GM19372 (cell line): ENCODE results near the gene MS4A10.
"Not testable (repeated sequence)": the region's sequence is repeated elsewhere in the genome, so short reads cannot be mapped to it uniquely, and the experiment has no call there.

Experiments
- ATAC-seq: cut with Tn5 transposase; IDR thresholded peaks from one replicate; pipeline ENCODE4 v1.9.1; 2021; ENCODE audit warnings: mild to moderate bottlenecking, low read depth, moderate library complexity; ENCODE audit not compliant: unreplicated experiment

The MS4A10 gene

DNA sequence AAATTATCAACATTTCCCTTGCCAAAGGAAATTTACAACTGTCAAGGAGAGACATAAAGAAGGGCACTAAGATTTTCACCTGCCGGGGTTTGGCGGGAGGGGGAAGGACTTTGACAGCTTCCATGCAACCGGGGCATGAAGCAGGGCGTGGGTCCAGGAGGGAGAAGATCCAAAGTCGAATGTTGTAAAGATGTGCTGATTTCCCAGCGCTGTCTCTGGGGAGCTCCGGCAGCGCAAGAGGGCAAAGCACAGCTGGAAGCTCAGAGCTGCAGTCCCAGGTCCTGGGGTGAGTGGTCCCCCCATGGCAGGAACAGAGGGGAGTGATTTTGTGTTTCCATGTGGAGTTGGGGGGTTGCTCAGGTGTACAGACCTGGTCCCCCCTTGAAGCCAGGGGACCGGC, at the start of gene MS4A10:
MS4A10 (plus strand) TSS at position 198 of the 400 bp plus-strand sequence. CDS start 5,003 bp downstream, outside the sequence.
- no peak for ATAC-seq

DNA sequence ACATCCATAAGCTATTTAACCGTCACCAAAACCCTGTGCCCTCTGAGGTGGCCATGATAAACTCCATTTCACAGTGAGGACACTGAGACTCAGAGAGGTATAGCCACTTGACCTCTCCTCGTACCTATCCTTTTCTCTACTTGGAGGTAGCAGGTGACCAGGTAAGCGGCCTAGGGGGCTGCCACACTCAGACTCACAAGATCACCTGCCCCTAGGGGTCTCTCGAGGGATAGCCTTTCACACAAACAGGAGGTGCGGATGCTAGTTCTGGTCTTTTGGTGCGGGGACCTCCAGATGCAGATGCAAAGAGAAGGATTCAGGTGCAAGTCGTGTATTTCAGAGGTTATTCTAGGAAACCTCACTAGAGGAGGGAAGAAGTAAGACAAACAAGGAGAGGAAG, 46.0 kb upstream of the MS4A10 start:
- no peak for ATAC-seq

DNA sequence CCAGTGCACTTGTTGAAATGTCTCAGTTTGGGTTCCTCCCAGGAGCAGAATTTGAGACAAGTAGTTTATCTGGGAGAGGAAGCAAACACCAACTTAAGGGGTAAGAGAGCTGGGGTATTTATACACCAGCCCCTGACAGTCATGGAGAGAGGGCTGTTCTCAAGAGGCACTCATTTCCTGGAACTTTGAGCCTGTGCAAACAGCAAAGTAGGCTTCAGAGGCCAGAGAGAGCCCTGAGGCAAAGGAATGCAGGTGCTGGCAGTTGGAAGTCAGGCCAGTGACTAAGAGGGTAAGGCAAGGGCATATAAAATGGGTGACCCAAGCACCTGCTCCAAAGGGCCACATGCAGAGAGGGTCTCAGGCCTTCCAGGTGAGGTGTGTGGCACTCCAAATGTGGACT, 44.6 kb upstream of the MS4A10 start:
- no peak for ATAC-seq

DNA sequence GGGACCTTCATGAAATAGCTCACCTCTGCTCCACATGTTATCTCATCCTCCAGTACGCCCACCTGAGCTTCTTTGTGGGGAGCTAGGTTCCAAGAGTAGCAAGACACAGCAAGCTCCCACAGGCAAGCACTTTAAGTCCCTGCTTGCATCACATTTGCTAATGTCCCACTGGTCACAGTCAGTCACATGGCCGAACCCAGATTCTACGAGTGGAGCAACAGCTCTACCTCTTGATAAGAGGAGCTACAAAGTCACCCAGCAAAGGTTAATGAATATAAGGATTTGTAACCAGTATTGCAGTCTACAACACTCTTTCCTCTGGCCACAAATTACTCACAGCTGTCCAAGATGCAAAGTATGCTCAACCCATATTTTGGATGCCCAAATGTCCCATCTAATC, 43.7 kb upstream of the MS4A10 start:
- ATAC-seq, result no peak

DNA sequence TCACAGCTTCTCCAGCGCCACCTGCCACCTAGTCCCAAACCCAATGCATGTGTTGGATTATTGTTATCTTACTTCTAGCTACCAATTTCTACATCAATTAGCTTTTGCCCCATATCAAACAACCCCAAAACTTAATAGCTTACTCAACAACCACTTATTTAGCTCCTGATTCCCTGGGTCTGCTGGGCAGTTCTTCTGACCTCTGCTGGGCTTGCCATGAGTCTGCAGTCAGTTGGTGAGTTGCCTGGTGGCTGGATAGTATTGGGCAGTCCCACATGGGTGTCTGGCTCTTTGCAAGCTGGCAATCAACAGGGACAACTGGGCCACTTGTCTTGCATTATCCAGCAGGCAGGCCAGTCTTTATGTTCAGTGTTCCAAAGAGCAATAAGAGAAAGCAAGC, 42.1 kb upstream of the MS4A10 start:
- no peak for ATAC-seq

DNA sequence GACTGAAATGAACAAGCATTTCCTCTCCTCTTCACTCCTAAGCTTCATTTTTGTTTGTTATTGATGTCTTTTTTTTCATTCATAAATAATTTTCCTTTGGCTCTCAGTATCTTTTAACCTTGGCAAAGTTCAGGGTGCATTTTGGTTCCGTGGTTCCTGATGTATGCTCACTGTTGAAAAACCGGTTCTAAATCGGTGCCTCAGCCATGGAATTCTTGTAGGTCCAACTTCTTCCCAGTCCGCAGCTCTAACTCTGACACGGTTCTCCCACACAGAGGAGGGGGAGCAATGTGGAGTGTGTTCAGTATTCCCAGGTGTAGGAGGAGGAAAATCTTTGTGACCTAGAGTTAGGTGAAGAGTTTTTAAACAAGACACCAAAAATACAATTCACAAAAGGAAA, 41.0 kb upstream of the MS4A10 start:
- no peak for ATAC-seq

DNA sequence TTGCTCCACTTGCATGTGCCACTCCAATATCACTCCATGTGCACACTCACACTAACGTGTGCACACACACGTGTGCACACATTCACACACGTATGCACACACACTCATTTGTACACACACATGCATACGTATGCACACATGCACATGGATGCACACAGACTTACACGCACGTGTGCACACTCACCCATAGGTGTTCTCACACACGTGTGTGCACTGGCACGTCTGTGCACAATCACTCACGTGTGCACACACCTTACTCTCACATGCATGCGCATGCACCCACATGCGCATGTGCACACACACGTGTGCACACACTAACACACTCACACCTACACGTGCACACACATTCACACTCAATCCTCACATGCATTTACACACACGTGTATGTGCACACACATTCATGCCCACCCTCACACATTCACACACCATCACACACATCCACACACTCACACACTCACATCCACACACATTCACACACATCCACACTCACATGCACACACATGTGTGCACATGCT, 37.7 kb upstream of the MS4A10 start:
- no peak for ATAC-seq

DNA sequence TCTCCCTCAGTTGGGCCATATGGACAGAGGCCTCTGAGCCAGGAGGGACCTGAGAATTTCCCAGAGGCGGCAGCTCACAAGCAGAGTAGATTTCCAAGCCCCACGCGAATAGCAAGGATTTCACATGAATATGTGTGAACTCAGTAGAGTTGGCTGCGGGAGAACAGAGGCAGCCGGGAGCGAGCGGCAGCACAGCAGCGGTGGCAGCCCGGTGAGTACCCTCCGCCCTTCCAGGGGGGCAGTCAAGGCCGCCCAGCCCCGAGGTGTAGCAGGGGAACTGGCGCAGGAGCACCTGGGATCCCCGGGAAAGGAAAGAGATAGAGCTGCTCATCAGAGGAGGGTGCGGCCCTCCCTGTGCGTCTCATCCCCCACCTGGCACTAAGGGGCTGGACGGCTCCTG, 36.9 kb upstream of the MS4A10 start:
- ATAC-seq, result no peak

DNA sequence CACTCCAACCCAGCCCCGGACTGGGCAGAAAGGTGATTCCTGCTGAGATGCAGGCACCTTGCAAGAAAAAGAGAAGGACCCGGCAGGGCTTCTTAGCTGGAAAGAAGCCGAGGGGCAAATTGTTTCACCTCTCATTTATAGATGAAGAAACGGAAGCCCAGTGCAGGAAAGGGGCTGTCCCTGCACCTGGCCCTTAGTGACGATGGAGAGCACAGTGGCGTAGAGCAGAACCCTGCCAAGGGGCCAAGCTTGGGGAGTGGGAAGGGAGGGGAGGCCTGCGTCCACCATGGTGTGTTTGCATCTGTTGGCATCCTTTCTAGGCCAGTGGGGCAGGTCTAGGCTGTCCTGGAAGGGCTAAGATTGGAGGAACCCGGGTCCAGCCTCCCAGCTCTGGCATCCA, 36.3 kb upstream of the MS4A10 start:
- ATAC-seq, result no peak

DNA sequence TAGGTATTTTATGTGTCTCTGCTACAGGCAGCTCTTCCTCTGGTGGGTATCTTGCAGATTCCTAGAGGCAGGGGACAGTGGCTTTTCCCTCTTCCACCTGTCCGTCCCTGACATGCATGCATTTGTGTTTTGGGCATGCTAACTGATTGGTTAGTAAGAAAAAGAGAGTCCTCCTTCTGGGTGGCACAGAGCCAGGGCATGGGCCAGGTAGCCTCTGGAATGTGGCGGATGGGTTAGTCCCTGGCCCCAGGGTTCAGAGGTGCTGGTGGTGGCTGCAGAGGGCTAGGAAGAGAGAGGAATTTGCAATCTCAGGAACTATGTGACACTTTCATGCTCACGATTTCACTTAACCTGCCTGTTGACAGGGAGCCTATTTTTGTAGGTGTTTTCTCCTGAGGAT, 34.2 kb upstream of the MS4A10 start:
- ATAC-seq, result no peak

DNA sequence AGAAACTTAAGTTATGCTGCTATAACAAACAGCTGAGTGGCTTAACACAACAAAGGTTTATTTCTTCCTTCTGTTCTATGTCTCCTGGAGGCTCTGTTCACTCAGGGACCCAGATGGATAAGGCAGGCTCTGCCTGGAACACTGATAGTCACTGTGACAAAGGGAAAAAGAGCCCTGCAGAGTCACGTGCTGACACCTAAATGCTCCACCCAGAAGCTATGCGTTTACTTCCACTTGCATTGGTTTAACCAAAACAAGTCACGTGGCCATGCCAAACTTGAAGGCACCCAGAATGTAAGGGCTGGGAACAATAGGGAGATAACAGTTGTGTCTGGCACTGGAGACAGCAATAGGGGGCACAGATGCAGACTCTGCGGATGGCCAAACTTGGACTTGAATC, 31.8 kb upstream of the MS4A10 start:
- no peak for ATAC-seq

DNA sequence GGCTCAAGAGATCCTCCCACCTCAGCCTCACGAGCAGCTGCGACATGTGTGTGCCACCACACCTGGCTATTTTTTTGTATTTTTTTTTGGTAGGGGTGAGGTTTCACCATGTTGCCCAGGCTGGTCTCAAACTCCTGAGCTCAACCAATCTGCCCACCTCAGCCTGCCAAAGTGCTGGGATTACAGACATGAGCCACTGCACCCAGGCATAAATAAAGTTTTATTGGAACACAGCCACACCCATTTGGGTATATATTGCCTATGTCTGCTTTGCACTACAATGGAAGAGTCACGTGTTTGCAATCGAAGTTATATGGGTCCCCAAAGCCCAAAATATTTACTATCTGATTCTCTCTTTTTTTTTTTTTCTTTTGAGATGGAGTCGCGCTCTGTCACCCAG, 30.2 kb upstream of the MS4A10 start:
- no peak for ATAC-seq

DNA sequence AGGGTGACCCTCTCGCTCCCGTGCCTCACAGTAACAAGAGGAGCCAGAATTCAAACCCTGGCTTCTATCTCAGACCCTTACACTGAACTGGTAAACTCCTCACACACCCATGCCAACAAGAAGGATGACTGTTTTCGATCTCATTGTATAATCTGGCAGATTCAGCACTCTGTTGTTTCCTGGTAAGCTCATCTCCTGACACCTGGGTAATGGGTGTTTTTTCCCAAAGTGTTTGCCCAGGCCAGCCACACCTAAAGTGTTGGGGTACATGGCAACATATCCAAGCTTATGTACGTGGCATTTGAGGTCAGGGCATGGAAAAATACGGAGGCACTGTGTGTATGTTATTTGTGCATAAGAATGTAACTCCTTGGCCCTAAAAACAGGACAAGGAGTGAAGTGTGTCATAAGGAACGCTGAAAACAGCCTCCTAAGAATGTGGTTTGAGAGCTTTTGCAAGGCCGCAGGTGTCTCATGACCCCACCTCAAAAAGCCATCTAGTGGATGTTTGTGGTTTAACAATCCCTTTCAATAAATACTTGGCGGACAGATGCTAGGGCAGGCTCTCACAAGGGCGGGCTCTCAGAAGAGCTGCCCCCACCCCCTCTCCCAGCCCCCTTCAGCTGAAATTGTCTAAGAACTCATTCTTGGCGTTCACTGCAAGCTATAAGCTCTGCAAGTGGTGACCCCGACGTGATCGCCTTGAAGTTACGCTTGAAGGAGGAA, 28.7 kb upstream of the MS4A10 start, which contains the start of gene MS4A15:
MS4A15 (plus strand) TSS at position 561 of the 726 bp plus-strand sequence. CDS start 6,867 bp downstream, outside the sequence.
- no peak for ATAC-seq

DNA sequence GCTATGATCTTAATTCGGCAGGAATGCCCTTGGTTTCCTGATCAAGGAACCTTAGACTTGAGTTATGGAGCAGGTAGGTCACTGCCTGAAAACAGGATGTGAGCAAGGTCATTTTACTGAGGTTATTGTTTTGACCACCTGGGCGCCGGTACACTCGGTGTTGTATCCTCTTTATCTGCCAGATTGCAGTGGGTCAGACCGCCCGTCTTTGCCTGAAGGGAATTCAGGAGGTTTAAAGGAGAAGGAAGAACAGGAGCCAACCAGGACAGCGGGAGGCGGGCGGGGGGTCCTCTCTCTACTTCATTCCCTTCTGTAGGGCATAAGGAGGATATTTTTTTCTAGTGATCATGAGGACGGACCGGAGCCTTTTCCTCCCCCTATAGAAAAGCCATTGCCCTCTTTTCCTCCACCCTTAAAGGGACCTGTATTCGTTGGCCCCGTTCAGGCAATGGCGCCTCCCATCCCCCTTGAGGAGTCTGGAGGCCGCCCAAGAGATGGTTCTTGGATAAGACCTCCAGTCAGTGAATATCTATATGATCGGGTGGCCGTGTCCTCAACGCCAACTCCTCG, 27.8 kb upstream of the MS4A10 start:
- no peak for ATAC-seq

DNA sequence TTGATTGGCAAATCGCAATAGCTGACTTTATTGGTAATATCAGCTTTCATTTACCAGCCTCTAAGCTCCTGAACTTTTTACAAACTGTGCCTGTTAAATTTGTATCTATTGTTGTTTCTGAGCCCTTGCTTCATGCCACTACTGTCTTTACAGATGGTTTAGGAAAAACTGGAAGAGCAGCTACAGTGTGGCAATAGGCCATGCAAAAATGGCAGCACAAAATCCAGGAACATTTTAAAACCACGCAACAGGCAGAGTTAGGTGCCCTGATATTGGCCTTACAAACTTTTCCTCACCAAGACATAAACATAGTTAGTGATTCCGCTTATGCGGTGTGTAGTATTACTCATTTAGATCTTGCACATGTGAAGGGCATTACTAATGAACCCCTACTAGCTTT, 26.5 kb upstream of the MS4A10 start:
- not testable (repeated sequence) for ATAC-seq

DNA sequence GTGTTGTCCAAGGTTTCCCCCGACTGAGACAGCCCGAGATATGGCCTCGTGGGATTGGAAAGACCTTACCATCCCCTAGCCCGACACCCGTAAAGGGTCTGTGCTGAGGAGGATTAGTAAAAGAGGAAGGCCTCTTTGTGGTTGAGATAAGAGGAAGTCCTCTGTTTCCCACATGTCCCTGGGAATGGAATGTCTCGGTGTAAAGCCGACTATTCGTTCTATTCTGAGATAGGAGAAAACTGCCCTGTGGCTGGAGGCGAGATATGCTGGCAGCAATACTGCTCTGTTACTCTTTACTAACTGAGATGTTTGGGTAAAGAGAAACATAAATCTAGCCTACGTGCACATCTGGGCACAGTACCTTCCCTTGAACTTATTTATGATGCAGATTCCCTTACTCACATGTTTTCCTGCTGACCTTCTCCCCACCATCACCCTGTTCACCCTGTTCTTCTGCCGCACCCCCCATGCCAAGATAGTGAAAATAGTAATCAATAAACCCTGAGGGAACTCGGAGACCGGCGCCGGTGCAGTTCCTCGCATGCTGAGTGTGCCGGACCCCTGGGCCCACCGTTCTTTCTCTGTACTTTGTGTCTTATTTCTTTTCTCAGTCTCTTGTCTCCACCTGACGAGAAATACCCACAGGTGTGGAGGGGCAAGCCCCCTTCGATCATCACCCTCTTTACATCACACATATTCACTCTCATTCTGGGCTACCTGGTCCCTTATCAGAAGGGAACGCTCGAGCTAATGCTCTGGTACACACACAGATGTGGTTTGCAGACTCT, 25.5 kb upstream of the MS4A10 start:
- not testable (repeated sequence) for ATAC-seq

DNA sequence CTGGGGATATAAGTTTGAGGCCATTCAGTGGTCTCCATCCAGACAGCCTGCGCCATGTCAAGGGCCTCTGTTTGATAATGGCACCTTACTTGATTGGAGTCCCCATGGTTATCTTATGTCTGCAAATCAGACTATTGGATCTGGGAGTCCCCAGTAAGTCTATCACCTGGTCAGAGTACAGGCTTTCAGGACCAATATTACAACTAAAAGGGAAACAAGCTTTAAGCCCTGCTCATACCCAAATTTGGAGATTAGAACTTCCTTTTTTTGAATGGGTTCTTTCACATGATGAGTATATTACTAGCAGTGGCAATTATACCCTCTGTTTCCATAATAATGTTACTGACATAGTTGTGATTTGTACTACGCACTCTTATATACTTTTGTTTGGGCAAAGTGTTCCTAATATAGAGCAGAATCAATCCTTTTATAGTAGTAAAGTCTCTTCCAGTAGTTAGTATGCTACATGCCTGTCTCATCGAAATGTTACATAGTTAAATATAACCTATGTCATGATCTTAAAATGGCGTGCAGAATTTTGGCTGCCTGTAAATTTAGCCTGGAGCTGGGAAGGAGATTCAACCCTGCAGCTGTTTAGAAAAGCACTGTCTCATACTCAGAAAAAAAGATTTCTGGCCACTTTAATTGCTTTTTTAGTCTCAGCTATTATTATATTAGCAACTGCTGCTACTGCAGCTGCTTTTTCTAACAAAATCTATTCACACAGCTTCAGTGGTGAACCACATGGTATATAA, 23.5 kb upstream of the MS4A10 start:
- peak; percentile 26 for ATAC-seq

DNA sequence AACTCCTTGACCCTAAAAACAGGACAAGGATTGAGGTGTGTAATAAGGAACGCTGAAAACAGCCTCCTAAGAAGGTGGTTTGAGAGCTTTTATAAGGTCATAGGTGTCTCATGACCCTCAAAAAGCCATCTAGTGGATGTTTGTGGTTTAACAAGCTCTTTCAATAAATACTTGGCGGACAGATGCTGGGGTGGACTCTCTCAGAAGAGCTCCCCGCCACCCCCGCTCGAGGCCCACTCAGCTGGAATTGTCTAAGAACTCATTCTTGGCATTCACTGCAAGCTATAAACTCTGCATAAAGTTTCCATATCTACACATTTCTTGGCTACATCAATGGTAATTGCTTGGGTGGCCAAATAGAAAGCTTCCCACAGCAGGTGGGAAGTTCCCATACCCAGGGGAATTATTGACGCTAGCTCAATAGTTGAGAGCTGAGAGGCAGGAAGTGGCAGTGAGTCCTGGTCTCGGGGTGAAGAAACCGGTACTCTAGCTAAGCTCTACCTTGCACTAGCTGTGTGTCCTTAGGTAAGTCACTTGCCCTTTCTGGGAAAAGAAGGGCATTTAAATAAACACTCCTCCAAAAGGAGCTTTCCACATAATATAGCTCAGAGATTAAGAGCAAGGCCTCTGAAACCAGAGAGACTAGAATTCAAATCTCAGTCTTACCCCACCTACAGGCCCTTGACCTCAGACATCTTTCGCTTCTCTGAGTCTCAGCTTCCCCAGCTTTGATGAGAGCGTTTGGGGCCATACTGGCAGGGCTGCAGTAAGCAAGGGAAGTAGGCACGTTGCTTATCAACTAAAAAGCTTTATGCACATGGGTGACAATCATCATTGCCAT, 22.1 kb upstream of the MS4A10 start:
- ATAC-seq, result peak; percentile 54

DNA sequence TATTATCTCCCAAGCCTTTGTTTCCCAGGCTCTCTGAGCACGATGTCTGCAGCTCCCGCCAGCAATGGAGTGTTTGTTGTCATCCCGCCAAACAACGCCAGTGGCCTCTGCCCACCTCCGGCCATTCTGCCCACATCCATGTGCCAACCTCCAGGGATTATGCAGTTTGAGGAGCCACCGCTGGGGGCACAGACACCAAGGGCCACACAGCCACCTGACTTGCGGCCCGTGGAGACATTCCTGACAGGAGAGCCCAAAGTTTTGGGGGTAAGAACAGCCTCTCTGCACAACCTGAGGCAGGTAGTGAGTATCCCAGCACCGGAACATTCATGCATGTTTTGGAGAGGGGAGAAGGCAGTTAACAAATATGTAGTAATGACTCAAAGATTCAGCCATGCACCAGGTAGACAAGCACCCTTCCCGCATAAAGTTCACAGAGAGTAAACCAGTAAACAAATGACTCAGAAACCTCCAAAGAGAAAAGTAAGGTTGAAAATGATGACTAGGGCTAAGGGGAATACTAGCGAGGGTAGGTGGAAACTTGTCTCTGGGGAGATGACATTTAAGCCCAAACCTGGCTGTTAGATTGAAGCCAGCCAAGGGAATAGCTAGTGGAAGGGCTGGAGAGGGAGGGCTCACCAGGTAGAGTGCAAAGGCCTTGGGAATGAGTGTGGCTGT, 21.3 kb upstream of the MS4A10 start:
- no peak for ATAC-seq
